Omental fat pad (tissue), 4 donors: ENCODE results near the gene ATP6V1G1. TPM values are rescaled to one million over a fixed set of nuclear protein-coding genes. Genes with fewer than 3 reads are reported as not detected.
"Not testable (repeated sequence)": the region's sequence is repeated elsewhere in the genome, so short reads cannot be mapped to it uniquely, and the experiment has no call there.

ENCODE experiments used
- ATAC-seq: fragments of 150-250 bp; one replicate; pipeline ENCODE4 v1.9.1; 2016; ENCODE audit warnings: mild to moderate bottlenecking, moderate library complexity; ENCODE audit not compliant: low FRiP score
- DNase-seq: peaks from one replicate; pipeline ENCODE4 v3.0.0-alpha.2; 2019; ENCODE audit warnings: low spot score
- total RNA-seq, 4 donors: library from RNA; depleted of rRNA; stranded (reverse); fragments of >200 nt; gene quantifications; one replicate each; pipeline ENCODE4 v1.1.0, GENCODE V29; 2016
- TF ChIP-seq, protein P1 (sequence below), 3 donors: fragments of 450-650 bp; IDR thresholded peaks; one replicate each; pipeline ENCODE4 v1.5.1; 2016 to 2017; ENCODE audit warnings: antibody characterized with exemption in 3 of 3, mild to moderate bottlenecking in 3 of 3, moderate library complexity in 2 of 3

The ATP6V1G1 gene
- total RNA-seq, 4 donors from 2014 or later, result 101 to 152 (median 139) TPM

DNA sequence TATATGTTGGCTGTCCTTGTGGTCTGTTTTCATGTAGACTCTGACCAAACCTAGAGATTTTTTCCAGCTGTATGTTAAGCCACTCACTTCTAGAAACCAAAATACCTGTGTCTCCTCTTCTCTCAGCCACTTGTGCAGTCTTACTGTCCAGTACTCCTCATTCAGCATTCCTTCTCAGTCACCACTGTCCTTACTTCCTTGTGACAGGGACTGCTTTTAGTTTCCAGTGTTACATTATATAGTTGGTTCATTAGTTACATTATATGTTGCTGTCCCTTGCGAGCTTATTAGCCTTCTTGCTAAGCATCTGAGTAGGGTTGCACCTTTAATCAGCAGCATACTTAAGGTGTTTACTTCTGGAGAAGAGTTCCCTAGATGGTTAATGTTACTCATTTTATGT is 4.3 kb downstream of the ATP6V1G1 start:
- TF ChIP-seq, protein P1, sequence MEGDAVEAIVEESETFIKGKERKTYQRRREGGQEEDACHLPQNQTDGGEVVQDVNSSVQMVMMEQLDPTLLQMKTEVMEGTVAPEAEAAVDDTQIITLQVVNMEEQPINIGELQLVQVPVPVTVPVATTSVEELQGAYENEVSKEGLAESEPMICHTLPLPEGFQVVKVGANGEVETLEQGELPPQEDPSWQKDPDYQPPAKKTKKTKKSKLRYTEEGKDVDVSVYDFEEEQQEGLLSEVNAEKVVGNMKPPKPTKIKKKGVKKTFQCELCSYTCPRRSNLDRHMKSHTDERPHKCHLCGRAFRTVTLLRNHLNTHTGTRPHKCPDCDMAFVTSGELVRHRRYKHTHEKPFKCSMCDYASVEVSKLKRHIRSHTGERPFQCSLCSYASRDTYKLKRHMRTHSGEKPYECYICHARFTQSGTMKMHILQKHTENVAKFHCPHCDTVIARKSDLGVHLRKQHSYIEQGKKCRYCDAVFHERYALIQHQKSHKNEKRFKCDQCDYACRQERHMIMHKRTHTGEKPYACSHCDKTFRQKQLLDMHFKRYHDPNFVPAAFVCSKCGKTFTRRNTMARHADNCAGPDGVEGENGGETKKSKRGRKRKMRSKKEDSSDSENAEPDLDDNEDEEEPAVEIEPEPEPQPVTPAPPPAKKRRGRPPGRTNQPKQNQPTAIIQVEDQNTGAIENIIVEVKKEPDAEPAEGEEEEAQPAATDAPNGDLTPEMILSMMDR (IDR thresholded peaks at IDR 0.05), result no peak
- ATAC-seq, result no peak
- no peak for DNase-seq

DNA sequence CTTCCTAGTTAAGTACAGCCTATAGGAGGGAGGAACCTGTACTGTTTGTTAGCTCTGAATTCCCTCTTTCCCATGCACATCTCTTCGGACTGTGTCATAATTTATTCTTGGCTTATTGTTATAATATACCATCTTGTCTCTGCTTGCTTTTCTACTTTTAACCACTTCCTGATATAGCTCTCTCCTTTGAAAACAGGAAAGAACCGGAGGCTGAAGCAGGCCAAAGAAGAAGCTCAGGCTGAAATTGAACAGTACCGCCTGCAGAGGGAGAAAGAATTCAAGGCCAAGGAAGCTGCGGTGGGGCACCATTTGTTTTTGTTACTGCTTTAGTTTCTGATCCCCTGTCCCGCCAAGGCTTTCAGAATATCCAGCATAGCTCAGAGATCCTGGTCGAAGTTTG is 4.8 kb downstream of the ATP6V1G1 start:
- ATAC-seq (no peak), DNase-seq (no peak)
- TF ChIP-seq, protein P1 (IDR thresholded peaks at IDR 0.05), result no peak

- TF ChIP-seq, protein P1 (IDR thresholded peaks at IDR 0.05), result no peak
- no peak for ATAC-seq
- DNase-seq, result no peak
These were observed 6.6 kb downstream of the ATP6V1G1 start for GRCh38 chr9:114594136-114594535.

GRCh38 chr9:114600502-114601248 is 13.1 kb downstream of the ATP6V1G1 start:
- not testable (repeated sequence) for ATAC-seq

DNA sequence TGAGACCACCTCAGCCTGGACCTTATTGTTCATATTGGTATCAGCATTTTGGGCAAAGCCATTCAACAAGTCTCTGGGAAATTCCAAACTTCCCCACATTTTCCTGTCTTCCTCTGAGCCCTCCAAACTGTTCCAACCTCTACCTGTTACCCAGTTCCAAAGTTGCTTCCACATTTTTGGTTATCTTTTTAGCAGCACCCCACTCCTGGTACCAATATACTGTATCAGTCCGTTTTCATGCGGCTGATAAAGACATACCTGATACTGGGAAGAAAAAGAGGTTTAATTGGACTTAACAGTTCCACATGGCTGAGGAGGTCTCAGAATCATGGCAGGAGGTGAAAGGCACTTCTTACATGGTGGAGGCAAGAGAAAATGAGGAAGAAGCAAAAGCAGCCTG is 14.2 kb downstream of the ATP6V1G1 start:
- not testable (repeated sequence) for DNase-seq, ATAC-seq

More at GRCh38 chr9:114600502-114601248, 13.1 kb downstream of the ATP6V1G1 start:
- not testable (repeated sequence) for DNase-seq

DNA sequence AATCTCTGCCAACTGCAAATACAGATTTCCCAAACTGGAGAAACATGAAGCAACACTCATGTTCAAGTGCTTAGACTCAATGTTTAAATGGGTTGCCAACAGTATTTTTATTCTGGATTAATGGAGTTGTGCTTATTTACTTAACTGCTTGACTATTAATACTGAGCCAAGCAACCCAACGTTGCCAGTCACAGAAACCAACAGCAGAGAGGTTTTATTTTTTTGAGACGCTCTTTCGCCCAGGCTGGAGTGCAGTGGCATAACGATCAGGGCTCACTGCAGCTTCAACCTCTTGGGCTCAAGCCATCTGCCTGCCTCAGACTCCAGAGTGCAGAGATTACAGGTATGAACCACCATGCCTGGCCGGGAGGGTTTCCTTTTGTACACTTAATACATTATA is 15.1 kb downstream of the ATP6V1G1 start:
- no peak for DNase-seq
- ATAC-seq, result no peak
- TF ChIP-seq, protein P1 (IDR thresholded peaks at IDR 0.05), result no peak

DNA sequence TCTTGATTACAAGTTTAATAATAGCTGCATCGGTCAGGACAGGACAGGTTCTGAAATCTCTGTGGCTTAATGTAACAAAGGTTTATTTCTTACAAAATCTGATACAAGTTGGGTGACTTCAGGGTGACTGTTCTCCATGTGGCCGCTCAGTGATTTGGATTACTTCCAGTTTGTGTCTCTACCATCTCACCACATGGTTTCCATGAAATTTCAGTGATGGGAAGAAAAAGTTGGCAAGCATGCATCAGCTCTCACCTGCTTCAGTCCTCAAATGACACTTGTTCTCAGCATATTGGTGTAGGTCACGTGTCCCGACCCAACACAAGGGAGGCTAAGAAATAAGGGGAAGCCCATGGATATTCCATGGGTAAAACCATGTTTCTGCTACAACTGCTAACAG is 15.7 kb downstream of the ATP6V1G1 start:
- TF ChIP-seq, protein P1 (IDR thresholded peaks at IDR 0.05), result no peak
- ATAC-seq (no peak), DNase-seq (no peak)

DNA sequence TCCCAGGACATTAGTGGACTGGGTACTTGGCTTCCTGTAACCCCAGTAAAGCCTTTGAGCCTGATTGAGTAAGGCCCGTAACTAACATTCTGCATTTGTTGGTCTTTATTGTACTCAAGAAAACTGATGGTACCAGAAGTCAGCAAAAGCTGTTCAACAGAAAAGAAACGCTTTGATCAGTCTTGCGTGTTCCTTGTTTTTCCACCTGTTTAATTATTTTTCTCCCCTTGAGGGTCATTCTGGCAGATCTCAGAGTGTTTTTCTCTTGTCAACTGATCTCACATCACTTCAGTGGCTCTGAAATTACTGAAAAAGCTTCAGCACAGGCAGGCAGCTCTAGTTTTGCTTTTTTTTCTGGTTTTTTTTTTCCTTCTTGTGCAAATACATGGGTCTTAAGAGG is 17.4 kb downstream of the ATP6V1G1 start:
- TF ChIP-seq, protein P1 (IDR thresholded peaks at IDR 0.05), result no peak
- ATAC-seq (no peak), DNase-seq (no peak)
